ENCODE data around the gene FTSJ1.
"Not testable (repeated sequence)": the region's sequence is repeated elsewhere in the genome, so short reads cannot be mapped to it uniquely, and the experiment has no call there.

The FTSJ1 gene

DNA sequence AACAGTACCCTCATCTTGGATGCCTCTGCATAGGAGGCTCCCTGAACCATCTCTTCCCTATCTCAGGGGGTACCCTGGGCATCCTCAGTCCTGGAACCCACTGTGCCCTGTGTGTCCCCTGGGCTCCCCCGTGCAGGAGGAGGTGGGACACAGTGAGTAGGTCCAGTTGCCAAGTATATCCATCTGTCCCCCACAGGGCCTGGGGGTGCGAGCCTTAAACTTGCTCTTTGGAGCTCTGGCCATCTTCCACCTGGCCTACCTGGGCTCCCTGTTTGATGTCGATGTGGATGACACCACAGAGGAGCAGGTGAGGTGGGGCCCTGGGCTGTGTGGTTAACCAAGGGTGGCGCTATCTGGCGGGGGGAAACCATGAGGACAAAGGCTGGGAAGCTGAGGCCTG is 41.0 kb downstream of the FTSJ1 start:
- no peak for DNase-seq
- H3K36me3 ChIP-seq (replicated peaks; ENCODE audit: insufficient read depth, low read length): no peaks in the 10 kb centered on the region
- no peak overlapping the region for H3K4me3 ChIP-seq (ENCODE audit: low read length)
- no peak overlapping the region for H3K27ac ChIP-seq (ENCODE audit: low read length)
- H4K20me1 ChIP-seq (ENCODE audit: insufficient read depth, low read length): no peaks in the 10 kb centered on the region
- TF ChIP-seq EZH2phosphoT487 (IDR thresholded peaks at IDR 0.05; ENCODE audit: low read length) (no peak), EZH2 (optimal IDR thresholded peaks at IDR 0.05; ENCODE audit: low read depth, low read length) (no peak)
- TF ChIP-seq, protein P1, sequence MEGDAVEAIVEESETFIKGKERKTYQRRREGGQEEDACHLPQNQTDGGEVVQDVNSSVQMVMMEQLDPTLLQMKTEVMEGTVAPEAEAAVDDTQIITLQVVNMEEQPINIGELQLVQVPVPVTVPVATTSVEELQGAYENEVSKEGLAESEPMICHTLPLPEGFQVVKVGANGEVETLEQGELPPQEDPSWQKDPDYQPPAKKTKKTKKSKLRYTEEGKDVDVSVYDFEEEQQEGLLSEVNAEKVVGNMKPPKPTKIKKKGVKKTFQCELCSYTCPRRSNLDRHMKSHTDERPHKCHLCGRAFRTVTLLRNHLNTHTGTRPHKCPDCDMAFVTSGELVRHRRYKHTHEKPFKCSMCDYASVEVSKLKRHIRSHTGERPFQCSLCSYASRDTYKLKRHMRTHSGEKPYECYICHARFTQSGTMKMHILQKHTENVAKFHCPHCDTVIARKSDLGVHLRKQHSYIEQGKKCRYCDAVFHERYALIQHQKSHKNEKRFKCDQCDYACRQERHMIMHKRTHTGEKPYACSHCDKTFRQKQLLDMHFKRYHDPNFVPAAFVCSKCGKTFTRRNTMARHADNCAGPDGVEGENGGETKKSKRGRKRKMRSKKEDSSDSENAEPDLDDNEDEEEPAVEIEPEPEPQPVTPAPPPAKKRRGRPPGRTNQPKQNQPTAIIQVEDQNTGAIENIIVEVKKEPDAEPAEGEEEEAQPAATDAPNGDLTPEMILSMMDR (IDR thresholded peaks at IDR 0.05; ENCODE audit: low read length): no peak
- H3K79me2 ChIP-seq (ENCODE audit: low read length): peaks cover 2% of the 10 kb centered on the region
- H3K27me3 ChIP-seq (replicated peaks; ENCODE audit: insufficient read depth, low read length): no peaks in the 10 kb centered on the region
- peaks cover 4% of the 10 kb centered on the region for H3F3A ChIP-seq (ENCODE audit: insufficient read depth, low read length)
- no peak overlapping the region for H3K4me2 ChIP-seq (ENCODE audit: low read depth, low read length)
- H3K4me1 ChIP-seq (ENCODE audit: low read length): peaks cover 5% of the 10 kb centered on the region; the same call in 1 of the 2 replicates
- no peak overlapping the region for H2AFZ ChIP-seq (ENCODE audit: low read length)
- no peaks in the 10 kb centered on the region for H3K9me2 ChIP-seq (replicated peaks; ENCODE audit: insufficient read depth, low read length)
- H3K9me3 ChIP-seq (replicated peaks; ENCODE audit: insufficient read depth, low read length): no peaks in the 10 kb centered on the region
- H3K9ac ChIP-seq (ENCODE audit: low read length): no peak overlapping the region

DNA sequence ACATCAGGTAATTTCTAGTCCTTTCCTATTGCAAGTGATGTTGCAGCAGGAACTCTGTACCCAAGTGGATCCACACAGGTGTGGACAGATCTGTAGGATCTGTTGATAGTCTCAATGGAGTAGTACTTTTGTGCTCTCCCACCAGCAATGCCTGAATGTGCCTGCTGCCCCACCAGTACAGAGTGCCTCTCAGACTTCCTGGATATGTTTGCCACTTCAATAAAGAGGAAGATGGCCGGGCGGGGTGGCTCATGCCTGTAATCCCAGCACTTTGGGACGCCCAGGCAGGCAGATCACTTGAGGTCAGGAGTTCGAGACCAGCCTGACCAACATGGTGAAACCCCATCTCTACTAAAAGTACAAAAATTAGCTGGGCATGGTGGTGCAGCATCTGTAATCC is 43.5 kb downstream of the FTSJ1 start:
- not testable (repeated sequence) for H4K20me1 ChIP-seq (ENCODE audit: insufficient read depth, low read length); H3K9me3 ChIP-seq (replicated peaks; ENCODE audit: insufficient read depth, low read length); H3K9ac ChIP-seq (ENCODE audit: low read length); H3K4me3 ChIP-seq (ENCODE audit: low read length); H3K4me1 ChIP-seq (ENCODE audit: low read length); H2AFZ ChIP-seq (ENCODE audit: low read length); H3F3A ChIP-seq (ENCODE audit: insufficient read depth, low read length); H3K27ac ChIP-seq (ENCODE audit: low read length); H3K4me2 ChIP-seq (ENCODE audit: low read depth, low read length); H3K36me3 ChIP-seq (replicated peaks; ENCODE audit: insufficient read depth, low read length); DNase-seq; H3K27me3 ChIP-seq (replicated peaks; ENCODE audit: insufficient read depth, low read length); H3K9me2 ChIP-seq (replicated peaks; ENCODE audit: insufficient read depth, low read length)
- peaks cover 20% of the 10 kb centered on the region for H3K79me2 ChIP-seq (ENCODE audit: low read length)

DNA sequence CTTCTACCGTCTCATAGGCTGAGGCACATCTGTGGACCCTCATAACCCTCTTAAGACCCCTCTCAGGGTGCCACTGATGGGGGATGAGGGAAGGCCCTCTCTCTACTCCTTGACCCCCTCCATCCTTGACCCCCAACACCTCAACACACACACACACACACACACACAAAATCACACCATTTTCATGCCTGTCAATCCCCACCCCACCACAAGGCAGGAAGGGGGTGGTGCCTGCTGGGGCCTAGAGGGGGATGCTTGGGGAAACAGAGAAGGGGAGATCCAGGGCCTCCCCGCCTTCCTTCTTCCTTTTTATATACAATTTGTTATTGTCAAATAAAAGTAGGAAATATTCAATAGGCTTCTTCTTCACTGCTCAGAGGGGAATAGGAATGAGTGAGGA is 44.5 kb downstream of the FTSJ1 start:
- no peaks in the 10 kb centered on the region for H4K20me1 ChIP-seq (ENCODE audit: insufficient read depth, low read length)
- TF ChIP-seq EZH2phosphoT487 (IDR thresholded peaks at IDR 0.05; ENCODE audit: low read length) (no peak), EZH2 (optimal IDR thresholded peaks at IDR 0.05; ENCODE audit: low read depth, low read length) (no peak)
- TF ChIP-seq, protein P1 (IDR thresholded peaks at IDR 0.05; ENCODE audit: low read length): no peak
- H3K36me3 ChIP-seq (replicated peaks; ENCODE audit: insufficient read depth, low read length): no peaks in the 10 kb centered on the region
- peaks cover 4% of the 10 kb centered on the region for H3F3A ChIP-seq (ENCODE audit: insufficient read depth, low read length)
- H3K79me2 ChIP-seq (ENCODE audit: low read length): peaks cover 25% of the 10 kb centered on the region
- peak overlapping the region; percentile 64; the same call in 1 of the 2 replicates for H2AFZ ChIP-seq (ENCODE audit: low read length)
- no peaks in the 10 kb centered on the region for H3K27me3 ChIP-seq (replicated peaks; ENCODE audit: insufficient read depth, low read length)
- no peaks in the 10 kb centered on the region for H3K9me2 ChIP-seq (replicated peaks; ENCODE audit: insufficient read depth, low read length)
- no peak overlapping the region for H3K4me2 ChIP-seq (ENCODE audit: low read depth, low read length)
- H3K4me1 ChIP-seq (ENCODE audit: low read length): peaks cover 5% of the 10 kb centered on the region; the same call in 1 of the 2 replicates
- H3K27ac ChIP-seq (ENCODE audit: low read length): no peak overlapping the region
- DNase-seq: no peak
- H3K9ac ChIP-seq (ENCODE audit: low read length): no peak overlapping the region
- no peak overlapping the region for H3K4me3 ChIP-seq (ENCODE audit: low read length)
- H3K9me3 ChIP-seq (replicated peaks; ENCODE audit: insufficient read depth, low read length): no peaks in the 10 kb centered on the region

DNA sequence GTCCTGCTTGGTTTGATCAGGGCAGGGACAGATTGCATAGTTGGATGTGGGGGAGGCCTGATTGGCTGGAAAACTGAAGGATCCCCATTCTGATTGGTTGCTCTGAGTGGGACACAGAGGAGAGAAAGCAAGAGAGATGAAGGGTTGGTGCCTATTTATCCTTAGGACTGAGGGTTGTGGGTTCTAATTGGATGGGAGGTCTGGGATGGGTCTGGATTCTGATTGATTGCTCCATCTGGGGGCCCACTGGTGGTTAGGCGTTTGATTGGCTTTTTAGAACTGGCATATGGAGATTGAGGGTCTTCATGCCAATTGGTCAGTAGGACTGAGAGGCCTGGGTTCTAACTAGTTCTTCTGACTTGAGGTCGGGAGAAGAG is 45.0 kb downstream of the FTSJ1 start:
- no peak for DNase-seq
- Histone ChIP-seq H3F3A (ENCODE audit: insufficient read depth, low read length) (peaks cover 4% of the 10 kb centered on the region), H4K20me1 (ENCODE audit: insufficient read depth, low read length) (no peaks in the 10 kb centered on the region), H3K9me3 (replicated peaks; ENCODE audit: insufficient read depth, low read length) (no peaks in the 10 kb centered on the region), H3K79me2 (ENCODE audit: low read length) (peaks cover 25% of the 10 kb centered on the region), H3K4me2 (ENCODE audit: low read depth, low read length) (peak overlapping the region; percentile 74), H3K4me1 (ENCODE audit: low read length) (peaks cover 5% of the 10 kb centered on the region; the same call in 1 of the 2 replicates), H3K27me3 (replicated peaks; ENCODE audit: insufficient read depth, low read length) (no peaks in the 10 kb centered on the region), H2AFZ (ENCODE audit: low read length) (peak overlapping the region; percentile 64), H3K4me3 (ENCODE audit: low read length) (peak overlapping the region; percentile 52), H3K27ac (ENCODE audit: low read length) (peak overlapping the region; percentile 64; the same call in 1 of the 2 replicates), H3K9ac (ENCODE audit: low read length) (peak overlapping the region; percentile 53; the same call in 1 of the 2 replicates), H3K9me2 (replicated peaks; ENCODE audit: insufficient read depth, low read length) (no peaks in the 10 kb centered on the region), H3K36me3 (replicated peaks; ENCODE audit: insufficient read depth, low read length) (no peaks in the 10 kb centered on the region)
- TF ChIP-seq, protein P1 (IDR thresholded peaks at IDR 0.05; ENCODE audit: low read length): no peak
- TF ChIP-seq EZH2 (optimal IDR thresholded peaks at IDR 0.05; ENCODE audit: low read depth, low read length) (no peak), EZH2phosphoT487 (IDR thresholded peaks at IDR 0.05; ENCODE audit: low read length) (no peak)

All from MM.1S (cell line).